Mucosa of rectum (tissue), 2 donors: ENCODE measurements around the gene SH3BGR.

Experiments used
- H3K27ac ChIP-seq, 2 donors: one replicate each; pipeline ENCODE4 v1.7.0; 2013; ENCODE audit warnings: inconsistent platforms in 2 of 2, low read depth in 2 of 2, low read length in 2 of 2
- H3K27me3 ChIP-seq, 2 donors: one replicate each; pipeline ENCODE4 v1.7.0; 2013; ENCODE audit warnings: low read length in 2 of 2; ENCODE audit not compliant: control insufficient read depth in 2 of 2, insufficient read depth in 2 of 2
- H3K36me3 ChIP-seq, 2 donors: one replicate each; pipeline ENCODE4 v1.7.0; 2013; ENCODE audit warnings: low read length in 2 of 2; ENCODE audit not compliant: control insufficient read depth in 2 of 2, insufficient read depth in 2 of 2
- H3K4me1 ChIP-seq, 2 donors: one replicate each; pipeline ENCODE4 v1.7.0; 2013; ENCODE audit warnings: low read length in 2 of 2, mild to moderate bottlenecking in 1 of 2; ENCODE audit not compliant: control insufficient read depth in 2 of 2, insufficient read depth in 2 of 2
- H3K4me3 ChIP-seq, 2 donors: one replicate each; pipeline ENCODE4 v1.7.0; 2013; ENCODE audit warnings: low read length in 2 of 2
- H3K9ac ChIP-seq, 2 donors: one replicate each; pipeline ENCODE4 v1.7.0; 2013; ENCODE audit warnings: low read length in 2 of 2, low read depth in 1 of 2, mild to moderate bottlenecking in 1 of 2
- H3K9me3 ChIP-seq, 2 donors: one replicate each; pipeline ENCODE4 v1.7.0; 2013; ENCODE audit warnings: low read length in 2 of 2; ENCODE audit not compliant: control insufficient read depth in 2 of 2
- donor health status: healthy.
- donor health status: Normal muscosa, but diverticular disease.

SH3BGR gene

DNA sequence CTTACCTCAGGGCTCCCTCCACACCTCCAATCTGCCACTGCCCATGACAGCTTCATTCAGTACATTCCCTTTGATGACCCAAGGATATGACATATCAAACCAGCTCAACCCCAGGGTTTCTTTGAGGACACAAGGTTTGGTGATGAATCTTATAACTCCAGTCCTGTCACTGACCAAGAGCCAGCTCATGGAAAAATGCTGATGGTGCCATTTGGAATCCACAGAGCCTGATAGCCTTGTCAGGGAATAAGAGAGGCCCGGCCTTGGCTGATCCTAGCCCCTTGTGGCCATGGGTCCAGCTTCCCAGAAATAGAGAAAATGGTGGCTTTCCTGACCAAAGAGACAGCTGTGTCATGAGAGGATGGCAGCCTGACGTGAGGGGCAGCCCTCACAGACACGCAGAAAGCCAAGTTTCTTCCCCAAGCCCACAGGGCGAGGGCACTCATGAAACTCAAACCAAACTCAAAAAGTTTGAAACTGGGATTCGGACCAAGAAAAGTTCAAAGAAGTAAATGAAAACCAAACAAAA, 75.4 kb downstream of the SH3BGR start:
- no peaks in the 10 kb centered on the region for H3K27me3 ChIP-seq
- H3K36me3 ChIP-seq: no peaks in the 10 kb centered on the region
- H3K9ac ChIP-seq: no peak overlapping the region
- H3K27ac ChIP-seq: peak overlapping the region; percentile 85 to 88
- peak overlapping the region in 1 of 2 donors; percentile 48 for H3K4me3 ChIP-seq
- no peaks in the 10 kb centered on the region for H3K9me3 ChIP-seq
- H3K4me1 ChIP-seq: peaks cover 24 to 42% of the 10 kb centered on the region in 2 donors

DNA sequence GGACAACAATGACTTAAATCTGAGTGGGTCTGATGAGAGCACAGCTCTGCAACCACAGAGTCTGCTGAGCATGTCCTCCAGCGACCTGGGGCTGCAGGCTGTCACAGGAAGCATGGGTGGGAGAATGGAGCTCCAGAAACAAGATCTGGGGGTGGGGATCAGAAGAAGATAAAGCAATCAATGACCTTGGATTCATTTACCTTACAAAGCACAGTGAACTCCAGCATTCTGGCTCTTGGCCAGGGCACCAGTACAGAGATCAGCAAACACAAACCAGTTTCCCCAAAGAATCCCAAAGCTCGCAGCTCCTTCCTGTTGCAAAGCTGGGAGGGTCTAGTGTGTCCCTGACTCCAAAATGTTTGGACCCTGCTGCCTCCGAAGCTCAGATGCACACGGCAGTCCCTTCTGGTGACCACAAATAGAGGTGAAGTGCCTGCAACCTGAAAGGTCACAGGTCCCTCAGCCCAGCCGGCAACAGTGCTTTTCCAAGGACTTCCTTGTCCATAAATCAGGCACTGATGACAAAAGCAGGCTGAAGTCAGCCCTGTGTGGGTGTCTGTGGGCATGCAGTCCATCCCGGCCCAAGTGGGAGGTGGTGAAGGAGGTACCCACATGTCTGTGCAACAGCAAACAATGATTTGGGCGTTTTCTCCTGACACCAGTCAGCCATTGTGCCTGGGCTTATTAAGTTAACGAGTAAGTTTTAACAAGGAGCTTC, 76.1 kb downstream of the SH3BGR start:
- Histone ChIP-seq H3K27me3 (peaks cover 0 to 1% of the 10 kb centered on the region in 2 donors), H3K4me1 (peaks cover 24 to 40% of the 10 kb centered on the region in 2 donors), H3K9ac (peak overlapping the region; percentile 13 to 32), H3K4me3 (peak overlapping the region; percentile 48 to 51), H3K27ac (peak overlapping the region; percentile 85 to 88), H3K9me3 (no peaks in the 10 kb centered on the region), H3K36me3 (no peaks in the 10 kb centered on the region)

DNA sequence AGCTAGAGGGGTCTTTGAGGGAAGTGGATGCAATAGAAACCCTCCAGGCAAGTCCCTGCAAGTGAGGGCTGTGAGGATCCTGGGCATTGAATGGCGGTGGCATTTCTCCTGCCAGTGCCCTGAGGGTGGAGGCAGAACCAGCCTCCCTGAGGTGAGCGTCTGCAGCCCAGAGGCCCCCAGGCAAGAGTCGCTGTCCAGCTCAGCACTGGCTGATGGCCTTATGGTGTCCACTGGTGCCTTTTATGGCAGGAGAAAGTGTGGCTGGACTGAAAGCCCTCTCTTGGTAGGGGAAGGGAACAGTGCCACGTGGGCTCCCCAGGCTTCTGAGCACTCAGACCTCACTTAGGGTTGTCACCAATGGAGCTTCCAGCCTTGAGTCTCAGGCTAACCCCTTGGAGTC, 77.3 kb downstream of the SH3BGR start:
- H3K9me3 ChIP-seq: no peaks in the 10 kb centered on the region
- peak overlapping the region; percentile 85 to 88 for H3K27ac ChIP-seq

DNA sequence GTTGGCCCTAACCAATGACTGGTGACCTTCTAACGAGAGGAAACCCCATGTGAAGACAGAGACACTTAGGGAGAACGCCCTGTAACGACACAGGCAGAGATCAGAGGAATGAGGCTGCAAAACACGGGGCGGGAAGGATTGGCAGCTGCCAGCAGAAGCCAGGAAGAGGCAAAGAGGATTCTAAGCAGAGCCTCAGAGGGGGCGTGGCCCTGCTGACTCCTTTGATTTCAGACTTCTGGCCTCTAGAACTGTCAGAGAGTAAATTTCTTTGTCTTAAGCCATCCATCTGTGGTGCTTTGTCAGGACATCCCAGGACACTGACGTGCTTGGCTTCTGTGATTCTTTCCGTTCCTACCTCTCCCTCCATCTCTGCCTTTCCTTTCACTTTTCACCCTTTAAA, 79.3 kb downstream of the SH3BGR start:
- Histone ChIP-seq H3K4me1 (peaks cover 18 to 29% of the 10 kb centered on the region in 2 donors), H3K36me3 (no peaks in the 10 kb centered on the region), H3K9me3 (no peaks in the 10 kb centered on the region), H3K9ac (no peak overlapping the region), H3K27ac (no peak overlapping the region), H3K4me3 (no peak overlapping the region), H3K27me3 (peaks cover 0 to 1% of the 10 kb centered on the region in 2 donors)

More for the DNA sequence above, 77.3 kb downstream of the SH3BGR start:
- Histone ChIP-seq H3K36me3 (no peaks in the 10 kb centered on the region), H3K4me3 (no peak overlapping the region), H3K4me1 (peaks cover 18 to 29% of the 10 kb centered on the region in 2 donors), H3K27me3 (peaks cover 0 to 1% of the 10 kb centered on the region in 2 donors), H3K9ac (no peak overlapping the region)

DNA sequence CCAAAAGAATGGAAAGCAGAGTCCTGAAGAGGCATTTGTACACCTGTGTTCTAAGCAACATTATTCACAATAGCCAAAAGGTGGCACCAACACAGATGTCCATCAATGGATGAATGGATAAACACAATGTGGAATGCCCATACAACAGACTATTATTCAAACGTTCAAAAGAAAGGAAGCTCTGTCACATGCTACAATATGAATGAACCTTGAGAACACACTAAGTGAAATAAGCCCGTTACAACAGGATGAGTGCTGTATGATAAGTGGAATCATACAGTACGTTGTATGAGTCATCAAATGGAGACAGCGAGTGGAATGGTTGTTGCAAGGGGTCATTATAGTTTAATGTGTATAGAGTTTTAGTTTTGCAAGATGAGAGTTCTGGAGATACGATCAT, 80.1 kb downstream of the SH3BGR start:
- H3K27ac ChIP-seq: no peak overlapping the region
- H3K27me3 ChIP-seq: peaks cover 0 to 1% of the 10 kb centered on the region in 2 donors
- no peaks in the 10 kb centered on the region for H3K36me3 ChIP-seq
- H3K9ac ChIP-seq: no peak overlapping the region
- no peaks in the 10 kb centered on the region for H3K9me3 ChIP-seq
- peaks cover 18 to 26% of the 10 kb centered on the region in 2 donors for H3K4me1 ChIP-seq
- no peak overlapping the region for H3K4me3 ChIP-seq

DNA sequence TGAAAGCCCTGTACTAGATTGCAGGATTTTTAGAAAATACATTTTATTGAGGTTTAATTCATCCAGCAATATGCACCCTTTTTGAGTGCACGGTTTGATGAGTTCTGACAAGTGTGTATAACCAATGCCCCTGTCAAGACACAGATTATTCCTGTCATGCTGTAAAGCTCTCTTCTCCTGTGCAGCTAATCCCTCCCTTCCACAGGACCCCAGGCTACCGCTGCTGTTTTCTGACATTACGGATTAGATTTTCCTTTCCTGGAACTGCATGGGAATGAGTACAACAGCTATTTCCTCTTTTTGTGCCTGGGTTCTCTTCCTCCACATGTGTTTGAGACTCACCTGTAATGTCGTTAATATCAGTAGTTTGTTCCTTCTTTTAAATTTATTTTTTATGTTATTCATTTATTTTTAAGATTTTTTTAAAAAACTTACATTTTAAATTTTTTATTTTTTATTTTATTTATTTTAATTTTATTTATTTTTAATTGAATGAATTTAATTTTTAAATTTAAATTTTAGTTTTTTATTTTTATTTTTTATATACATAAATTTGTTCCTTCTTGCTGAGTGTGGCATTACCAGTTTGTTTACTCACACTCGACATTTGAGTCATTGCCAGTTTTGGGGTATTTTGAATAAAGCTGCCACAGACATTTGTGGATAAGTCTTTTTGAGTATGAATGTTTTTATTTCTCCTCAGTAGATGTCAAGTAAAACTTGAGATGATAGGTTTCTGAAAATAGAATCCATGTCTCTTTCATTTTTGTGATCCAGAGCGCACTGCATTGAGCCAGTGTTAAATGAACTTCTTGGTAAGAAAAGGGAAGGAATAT, 82.0 kb downstream of the SH3BGR start:
- Histone ChIP-seq H3K27ac (no peak overlapping the region), H3K9ac (no peak overlapping the region), H3K4me3 (no peak overlapping the region), H3K9me3 (no peaks in the 10 kb centered on the region), H3K4me1 (peaks cover 7 to 20% of the 10 kb centered on the region in 2 donors), H3K36me3 (no peaks in the 10 kb centered on the region), H3K27me3 (peaks cover 0 to 1% of the 10 kb centered on the region in 2 donors)

DNA sequence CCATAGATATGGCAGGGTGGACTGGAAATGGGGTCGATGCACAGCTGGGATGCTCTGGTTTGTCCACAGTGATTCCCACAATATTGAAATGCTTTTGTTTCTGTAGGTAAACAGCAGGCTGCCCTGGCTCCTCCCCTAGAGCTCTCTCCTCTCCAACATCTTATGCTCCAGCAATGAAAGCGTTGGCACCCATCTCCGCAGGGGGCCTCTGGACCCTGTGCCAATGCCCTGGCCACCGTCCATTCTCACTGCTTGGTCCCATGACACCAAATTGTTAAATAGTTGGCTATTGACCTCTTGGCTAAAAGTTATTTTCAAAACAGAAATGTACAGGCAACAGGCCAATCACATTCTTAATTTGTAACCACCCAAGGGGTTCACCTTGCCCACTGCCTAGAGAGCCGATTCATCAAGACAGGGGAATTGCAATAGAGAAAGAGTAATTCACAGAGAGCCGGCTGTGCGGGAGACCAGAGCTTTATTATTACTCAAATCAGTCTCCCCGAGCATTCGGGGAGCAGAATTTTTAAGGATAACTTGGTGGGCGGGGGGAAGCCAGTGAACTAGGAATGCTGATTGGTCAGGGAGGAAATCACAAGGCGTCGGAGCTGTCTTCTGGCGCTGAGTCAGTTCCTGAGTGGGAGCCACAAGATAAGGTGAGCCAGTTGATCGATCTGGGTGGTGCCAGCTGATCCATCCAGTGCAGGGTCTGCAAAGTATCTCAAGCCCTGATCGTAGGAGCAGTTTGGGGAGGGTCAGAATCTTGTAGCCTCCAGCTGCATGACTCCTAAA, 84.1 kb downstream of the SH3BGR start:
- Histone ChIP-seq H3K36me3 (no peaks in the 10 kb centered on the region), H3K9me3 (no peaks in the 10 kb centered on the region), H3K27ac (no peak overlapping the region), H3K27me3 (peaks cover 0 to 1% of the 10 kb centered on the region in 2 donors), H3K9ac (no peak overlapping the region), H3K4me1 (peaks cover 4 to 22% of the 10 kb centered on the region in 2 donors), H3K4me3 (no peak overlapping the region)

DNA sequence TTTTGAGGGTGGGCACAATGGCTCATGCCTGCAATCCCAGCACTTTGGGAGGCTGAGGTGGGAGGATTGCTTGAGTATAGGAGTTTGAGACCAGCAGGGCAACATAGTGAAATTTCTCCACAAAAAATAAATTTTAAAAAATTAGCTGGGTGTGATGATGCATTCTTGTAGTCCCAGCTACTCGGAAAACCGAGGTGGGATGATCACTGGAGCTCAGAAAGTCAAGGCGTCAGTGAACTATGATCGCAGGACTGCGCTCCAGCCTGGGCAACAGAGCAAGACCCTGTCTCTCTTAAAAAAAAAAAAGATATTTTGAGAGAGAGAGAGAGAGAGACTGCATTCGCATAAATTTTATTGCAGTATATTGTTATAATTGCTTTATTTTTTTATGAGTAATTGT, 85.1 kb downstream of the SH3BGR start:
- no peak overlapping the region for H3K27ac ChIP-seq
- no peaks in the 10 kb centered on the region for H3K36me3 ChIP-seq
- no peaks in the 10 kb centered on the region for H3K9me3 ChIP-seq
- H3K4me1 ChIP-seq: peaks cover 4 to 22% of the 10 kb centered on the region in 2 donors
- H3K9ac ChIP-seq: no peak overlapping the region
- H3K4me3 ChIP-seq: no peak overlapping the region
- H3K27me3 ChIP-seq: peaks cover 0 to 1% of the 10 kb centered on the region in 2 donors

DNA sequence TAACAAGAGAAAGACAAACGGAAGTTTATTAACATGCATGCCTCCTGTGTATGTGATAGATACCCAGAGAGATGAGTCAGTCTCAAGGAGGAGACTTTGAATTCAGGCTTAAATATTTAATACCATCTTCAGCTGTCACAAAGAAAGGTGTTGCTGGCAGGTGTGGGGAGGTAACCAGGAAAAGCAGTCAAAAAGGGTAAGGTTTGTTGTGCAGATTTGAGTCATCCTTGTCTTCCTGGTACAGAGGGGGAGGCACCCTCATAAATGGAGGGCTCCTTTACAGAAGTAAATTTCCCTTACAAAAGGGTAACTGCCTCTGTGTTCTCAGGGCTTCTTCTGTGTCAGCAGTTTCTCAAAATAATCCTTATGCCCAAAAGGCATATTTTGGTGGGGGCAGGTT, 85.8 kb downstream of the SH3BGR start:
- H3K27me3 ChIP-seq: no peaks in the 10 kb centered on the region
- H3K4me1 ChIP-seq: peaks cover 4 to 29% of the 10 kb centered on the region in 2 donors
- H3K4me3 ChIP-seq: no peak overlapping the region
- H3K9ac ChIP-seq: no peak overlapping the region
- H3K36me3 ChIP-seq: no peaks in the 10 kb centered on the region
- no peaks in the 10 kb centered on the region for H3K9me3 ChIP-seq
- peak overlapping the region in 1 of 2 donors; percentile 62 for H3K27ac ChIP-seq
